Measurements from ENCODE around the gene CORO7. TPM values are rescaled to one million over a fixed set of nuclear protein-coding genes. Genes with fewer than 3 reads are reported as not detected.

The CORO7 gene
- total RNA-seq, 1 experiment from 2014 or later: 14.3 TPM

- H3K36me3 ChIP-seq (ENCODE audit: low read depth, low read length): no peaks in the 10 kb centered on the region
- no peaks in the 10 kb centered on the region for H3K9me3 ChIP-seq (ENCODE audit: low read length)
- H3K9ac ChIP-seq (ENCODE audit: low read length): peak overlapping the region; percentile 70
- H4K20me1 ChIP-seq (ENCODE audit: low read length): no peaks in the 10 kb centered on the region
- H3K27me3 ChIP-seq (ENCODE audit: low read length): no peaks in the 10 kb centered on the region
- peak overlapping the region; percentile 74 for H2AFZ ChIP-seq (ENCODE audit: low read length)
- TF ChIP-seq CTCF (conservative IDR thresholded peaks at IDR 0.05; ENCODE audit: low read depth, low read length) (no peak), EZH2 (IDR thresholded peaks at IDR 0.05; ENCODE audit: low read length, unreplicated experiment) (no peak), EZH2phosphoT487 (IDR thresholded peaks at IDR 0.05; ENCODE audit: borderline replicate concordance, low read length) (no peak)
- peak overlapping the region; percentile 77 for H3K4me3 ChIP-seq (ENCODE audit: low read length)
- H3K4me2 ChIP-seq (ENCODE audit: low read length): peak overlapping the region; percentile 88
- no peaks in the 10 kb centered on the region for H3K9me2 ChIP-seq (replicated peaks; ENCODE audit: low read length)
- intact Hi-C loops (cut with micrococcal nuclease): no loop called here
- no peak for DNase-seq
- H3K79me2 ChIP-seq (ENCODE audit: low read length): peaks cover 12% of the 10 kb centered on the region
- TSS peak; percentile 92 for BruUV-seq (replicated peaks)
- H3K4me1 ChIP-seq (ENCODE audit: insufficient read depth, low read length): peaks cover 23% of the 10 kb centered on the region
- POLR2A ChIA-PET (ENCODE audit: unreplicated experiment): no interaction called here
- ATAC-seq: no peak
- H3F3A ChIP-seq (ENCODE audit: low read length, unreplicated experiment): no peaks in the 10 kb centered on the region
- H3K27ac ChIP-seq (ENCODE audit: low read length): peak overlapping the region; percentile 38; the same call in 1 of the 2 replicates
- CTCF ChIA-PET: no interaction called here
Observed at GRCh38 chr16:4306470-4307214, 109.8 kb downstream of the CORO7 start.

Other genes starting within 250 kb of the CORO7 start
- not detected in 2 replicates for gene SRL, start 174.5 kb downstream of the CORO7 start, total RNA-seq (2014; rRNA removed)
- gene TFAP4, start 143.6 kb downstream of the CORO7 start, total RNA-seq (2014; rRNA removed): 35.7 and 38.1 TPM in 2 replicates
- gene GLIS2, start 100.5 kb downstream of the CORO7 start, total RNA-seq (2014; rRNA removed): 2.1 and 5.9 TPM in 2 replicates
- gene PAM16, start 65.3 kb downstream of the CORO7 start, total RNA-seq (2014; rRNA removed): 91.2 and 95.5 TPM in 2 replicates
- gene VASN, start 44.7 kb downstream of the CORO7 start, total RNA-seq (2014; rRNA removed): 12.2 and 13.6 TPM in 2 replicates
- 123 and 158 TPM in 2 replicates for gene DNAJA3, start 9.3 kb upstream of the CORO7 start, total RNA-seq (2014; rRNA removed)
- gene NMRAL1, start 58.0 kb upstream of the CORO7 start, total RNA-seq (2014; rRNA removed): 92.6 and 119 TPM in 2 replicates
- gene HMOX2, start 59.8 kb upstream of the CORO7 start, total RNA-seq (2014; rRNA removed): 86.9 and 88.1 TPM in 2 replicates
- 7.1 and 8.7 TPM in 2 replicates for gene CDIP1, start 122.2 kb upstream of the CORO7 start, total RNA-seq (2014; rRNA removed)
- gene C16orf96, start 139.7 kb upstream of the CORO7 start, total RNA-seq (2014; rRNA removed): not detected in 2 replicates
- 24.6 and 28.2 TPM in 2 replicates for gene UBALD1, start 198.3 kb upstream of the CORO7 start, total RNA-seq (2014; rRNA removed)
- gene MGRN1, start 208.2 kb upstream of the CORO7 start, total RNA-seq (2014; rRNA removed): 22.7 and 38.2 TPM in 2 replicates